Activated T-cell treated with anti-CD3 and anti-CD28 coated beads, Interleukin-2, amount 50 U/mL, for 4 hours (primary cell): Measurements from ENCODE around the gene EHD3. TPM values are rescaled to one million over a fixed set of nuclear protein-coding genes. Genes with fewer than 3 reads are reported as not detected.

Experiments
- ATAC-seq, 2 donors: fragments of 200-7000 bp; cut with Tn5 transposase; one replicate each; pipeline ENCODE4 v1.10.0; 2021
- DNase-seq: peaks from one replicate; pipeline ENCODE4 v3.0.0-alpha.2; 2020
- H3K27me3 Mint-ChIP-seq: one replicate; pipeline ENCODE4 v1.8.0; 2021; ENCODE audit warnings: low read depth, mixed read lengths
- H3K36me3 Mint-ChIP-seq: one replicate; pipeline ENCODE4 v1.8.0; 2022; ENCODE audit warnings: mixed read lengths; ENCODE audit not compliant: insufficient read depth
- H3K4me1 Mint-ChIP-seq: one replicate; pipeline ENCODE4 v1.8.0; 2021; ENCODE audit warnings: low read depth, mixed read lengths
- H3K4me3 Mint-ChIP-seq: one replicate; pipeline ENCODE4 v1.8.0; 2021; ENCODE audit warnings: mild to moderate bottlenecking, moderate library complexity, mixed read lengths
- H3K9me3 Mint-ChIP-seq: one replicate; pipeline ENCODE4 v1.8.0; 2021; ENCODE audit warnings: mixed read lengths
- total RNA-seq, 3 donors: library from RNA; stranded (reverse); gene quantifications; one replicate each; pipeline ENCODE4 v1.2.1, GENCODE V29; 2021

The EHD3 gene
- total RNA-seq, 3 donors from 2014 or later = 1.8 to 2.2 (median 2.2) TPM

- peaks cover 3% of the 10 kb centered on the region for H3K27me3 Mint-ChIP-seq
- H3K36me3 Mint-ChIP-seq = peaks cover 2% of the 10 kb centered on the region
- H3K4me3 Mint-ChIP-seq = no peak overlapping the region
- no peaks in the 10 kb centered on the region for H3K9me3 Mint-ChIP-seq
- no peaks in the 10 kb centered on the region for H3K4me1 Mint-ChIP-seq
- ATAC-seq (no peak), DNase-seq (no peak)
Observed at GRCh38 chr2:31202833-31203232, 31.1 kb upstream of the EHD3 start.

GRCh38 chr2:31203916-31204315 is 30.0 kb upstream of the EHD3 start:
- DNase-seq = no peak

GRCh38 chr2:31204783-31205182 is 29.2 kb upstream of the EHD3 start:
- ATAC-seq = no peak
- peaks cover 3% of the 10 kb centered on the region for H3K27me3 Mint-ChIP-seq

More at GRCh38 chr2:31203916-31204315, 30.0 kb upstream of the EHD3 start:
- H3K9me3 Mint-ChIP-seq = no peaks in the 10 kb centered on the region
- no peak for ATAC-seq
- H3K4me1 Mint-ChIP-seq = no peaks in the 10 kb centered on the region
- H3K36me3 Mint-ChIP-seq = peaks cover under 1% of the 10 kb centered on the region
- H3K4me3 Mint-ChIP-seq = no peak overlapping the region
- H3K27me3 Mint-ChIP-seq = peaks cover 3% of the 10 kb centered on the region

GRCh38 chr2:31205186-31205585 is 28.8 kb upstream of the EHD3 start:
- no peaks in the 10 kb centered on the region for H3K9me3 Mint-ChIP-seq
- peaks cover 3% of the 10 kb centered on the region for H3K27me3 Mint-ChIP-seq
- no peaks in the 10 kb centered on the region for H3K36me3 Mint-ChIP-seq
- H3K4me1 Mint-ChIP-seq = no peaks in the 10 kb centered on the region
- no peak overlapping the region for H3K4me3 Mint-ChIP-seq
- no peak for ATAC-seq
- DNase-seq = no peak

More at GRCh38 chr2:31204783-31205182, 29.2 kb upstream of the EHD3 start:
- Mint-ChIP-seq H3K4me1 (no peaks in the 10 kb centered on the region), H3K4me3 (no peak overlapping the region), H3K36me3 (no peaks in the 10 kb centered on the region), H3K9me3 (no peaks in the 10 kb centered on the region)
- no peak for DNase-seq

- Mint-ChIP-seq H3K36me3 (no peaks in the 10 kb centered on the region), H3K27me3 (peaks cover 3% of the 10 kb centered on the region), H3K4me3 (no peak overlapping the region), H3K9me3 (no peaks in the 10 kb centered on the region), H3K4me1 (no peaks in the 10 kb centered on the region)
- no peak for DNase-seq
- no peak for ATAC-seq
Observed at GRCh38 chr2:31205613-31206012, 28.3 kb upstream of the EHD3 start.

- ATAC-seq (no peak), DNase-seq (no peak)
- H3K9me3 Mint-ChIP-seq = no peaks in the 10 kb centered on the region
- peaks cover 3% of the 10 kb centered on the region for H3K27me3 Mint-ChIP-seq
- no peak overlapping the region for H3K4me3 Mint-ChIP-seq
- H3K4me1 Mint-ChIP-seq = no peaks in the 10 kb centered on the region
- H3K36me3 Mint-ChIP-seq = no peaks in the 10 kb centered on the region
Observed at GRCh38 chr2:31207790-31208189, 26.2 kb upstream of the EHD3 start.

DNA sequence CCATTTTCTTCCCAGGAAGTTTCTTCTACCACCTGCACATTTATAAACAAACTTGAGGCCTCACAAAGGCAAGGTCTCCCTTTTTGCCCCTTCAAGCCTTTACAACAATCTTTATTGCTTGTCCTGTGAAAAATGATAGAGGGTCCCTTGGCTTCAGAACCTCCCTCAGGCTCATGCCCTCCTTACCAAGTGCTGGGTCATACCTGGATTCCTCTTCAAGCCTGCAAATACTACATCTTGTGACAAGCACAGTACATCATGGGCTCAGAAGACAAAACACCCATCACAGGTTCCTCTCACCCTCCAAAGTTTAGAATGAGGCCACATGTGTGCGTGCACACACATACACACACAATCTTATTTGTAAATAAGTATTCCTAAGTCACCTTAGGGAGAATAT is 25.7 kb upstream of the EHD3 start:
- Mint-ChIP-seq H3K27me3 (peaks cover 3% of the 10 kb centered on the region), H3K4me3 (no peak overlapping the region), H3K9me3 (no peaks in the 10 kb centered on the region), H3K4me1 (no peaks in the 10 kb centered on the region), H3K36me3 (no peaks in the 10 kb centered on the region)
- DNase-seq (no peak), ATAC-seq (no peak)

DNA sequence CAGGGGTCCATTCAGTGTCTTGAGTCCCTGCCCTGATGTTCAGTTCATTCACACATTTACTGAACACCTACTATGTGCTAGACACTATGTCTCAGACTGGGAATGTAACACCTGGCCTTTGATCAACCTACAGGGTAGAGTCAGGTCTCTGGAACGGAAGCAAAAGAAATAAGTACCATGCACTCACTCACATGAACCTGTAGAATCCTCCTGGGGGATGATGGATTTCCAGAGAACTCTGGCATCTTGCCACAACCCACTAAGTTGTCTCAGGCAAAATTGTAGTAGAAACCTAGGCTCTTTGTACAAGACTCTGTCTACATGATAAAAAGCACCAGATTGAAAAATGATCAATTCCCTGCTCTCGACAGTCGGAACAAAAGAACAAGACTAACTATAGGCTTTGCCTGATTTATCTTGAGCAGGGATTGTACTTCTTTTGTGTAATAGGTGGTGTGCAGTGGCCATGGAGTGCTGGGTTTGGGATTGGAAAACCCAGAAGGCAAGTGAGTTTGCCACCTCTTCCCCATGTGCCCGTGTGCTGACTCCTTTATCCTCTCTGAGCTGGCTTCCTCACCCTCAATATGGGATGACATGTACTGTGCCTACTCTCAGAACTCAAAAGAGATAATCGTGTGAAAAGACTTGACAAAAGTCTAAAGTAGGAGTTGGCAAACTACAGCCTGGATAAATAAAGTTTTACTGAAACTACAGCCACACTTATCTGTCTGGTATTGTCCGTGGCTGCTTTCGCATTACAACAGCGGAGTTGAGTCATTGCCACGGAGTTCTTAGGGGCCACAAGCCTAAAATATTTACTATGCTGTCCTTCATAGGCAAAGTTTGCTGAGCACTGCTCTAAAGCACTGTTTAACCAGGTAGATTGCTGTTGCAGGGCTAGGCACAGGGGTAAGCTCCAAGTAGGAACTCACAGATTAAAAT is 21.0 kb upstream of the EHD3 start:
- no peak for DNase-seq
- no peak overlapping the region for H3K4me3 Mint-ChIP-seq
- no peak for ATAC-seq
- H3K4me1 Mint-ChIP-seq = peaks cover 6% of the 10 kb centered on the region
- H3K9me3 Mint-ChIP-seq = no peaks in the 10 kb centered on the region
- no peaks in the 10 kb centered on the region for H3K36me3 Mint-ChIP-seq
- no peaks in the 10 kb centered on the region for H3K27me3 Mint-ChIP-seq

GRCh38 chr2:31213601-31214443 is 20.1 kb upstream of the EHD3 start:
- H3K36me3 Mint-ChIP-seq = no peaks in the 10 kb centered on the region
- no peaks in the 10 kb centered on the region for H3K27me3 Mint-ChIP-seq
- DNase-seq = no peak
- H3K4me1 Mint-ChIP-seq = peaks cover 6% of the 10 kb centered on the region
- no peaks in the 10 kb centered on the region for H3K9me3 Mint-ChIP-seq
- ATAC-seq = no peak
- no peak overlapping the region for H3K4me3 Mint-ChIP-seq

DNA sequence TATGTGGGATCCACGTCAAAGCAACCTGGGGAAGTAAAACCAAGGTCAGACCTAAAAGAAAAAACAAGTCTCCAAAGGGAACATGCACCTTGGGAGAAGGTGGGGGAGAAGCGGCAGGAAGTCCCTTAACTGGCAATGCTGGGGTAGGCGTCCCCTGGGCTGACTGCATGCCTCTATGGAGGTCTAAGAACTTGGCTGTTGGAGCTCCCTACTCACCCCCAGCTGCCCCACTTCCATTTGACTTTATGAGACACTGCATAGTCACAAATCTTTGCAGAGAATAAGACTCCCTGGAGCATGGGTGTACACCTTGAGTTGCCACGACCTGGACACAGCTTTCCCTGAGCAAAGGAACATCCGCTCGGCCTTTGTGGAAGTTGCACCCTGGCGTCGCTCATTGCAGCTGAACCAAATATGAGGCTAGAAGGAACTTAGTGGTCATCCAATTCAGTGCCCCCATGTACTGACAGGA is 19.5 kb upstream of the EHD3 start:
- no peaks in the 10 kb centered on the region for H3K9me3 Mint-ChIP-seq
- H3K4me1 Mint-ChIP-seq = peaks cover 6% of the 10 kb centered on the region
- H3K4me3 Mint-ChIP-seq = no peak overlapping the region
- H3K27me3 Mint-ChIP-seq = no peaks in the 10 kb centered on the region
- DNase-seq = no peak
- ATAC-seq = no peak
- H3K36me3 Mint-ChIP-seq = no peaks in the 10 kb centered on the region

GRCh38 chr2:31216734-31217133 is 17.2 kb upstream of the EHD3 start:
- no peaks in the 10 kb centered on the region for H3K9me3 Mint-ChIP-seq
- H3K36me3 Mint-ChIP-seq = no peaks in the 10 kb centered on the region
- peaks cover 9% of the 10 kb centered on the region for H3K4me1 Mint-ChIP-seq
- peaks cover 6% of the 10 kb centered on the region for H3K27me3 Mint-ChIP-seq
- H3K4me3 Mint-ChIP-seq = no peak overlapping the region
- ATAC-seq = no peak
- DNase-seq = no peak

- peaks cover 9% of the 10 kb centered on the region for H3K4me1 Mint-ChIP-seq
- no peak within 1 kb of the TSS for H3K4me3 Mint-ChIP-seq
- H3K9me3 Mint-ChIP-seq = no peaks in the 10 kb centered on the region
- H3K27me3 Mint-ChIP-seq = peaks cover 12% of the 10 kb centered on the region
- DNase-seq = no peak
- no peaks in the 10 kb centered on the region for H3K36me3 Mint-ChIP-seq
- ATAC-seq = peak in 1 of 2 donors; percentile 21
Observed at GRCh38 chr2:31217465-31218200, 16.3 kb upstream of the EHD3 start, which contains the start of gene CAPN14. Gene CAPN14 (minus strand): TSS chr2:31217515. CDS start chr2:31205447, 12,068 bp downstream.

DNA sequence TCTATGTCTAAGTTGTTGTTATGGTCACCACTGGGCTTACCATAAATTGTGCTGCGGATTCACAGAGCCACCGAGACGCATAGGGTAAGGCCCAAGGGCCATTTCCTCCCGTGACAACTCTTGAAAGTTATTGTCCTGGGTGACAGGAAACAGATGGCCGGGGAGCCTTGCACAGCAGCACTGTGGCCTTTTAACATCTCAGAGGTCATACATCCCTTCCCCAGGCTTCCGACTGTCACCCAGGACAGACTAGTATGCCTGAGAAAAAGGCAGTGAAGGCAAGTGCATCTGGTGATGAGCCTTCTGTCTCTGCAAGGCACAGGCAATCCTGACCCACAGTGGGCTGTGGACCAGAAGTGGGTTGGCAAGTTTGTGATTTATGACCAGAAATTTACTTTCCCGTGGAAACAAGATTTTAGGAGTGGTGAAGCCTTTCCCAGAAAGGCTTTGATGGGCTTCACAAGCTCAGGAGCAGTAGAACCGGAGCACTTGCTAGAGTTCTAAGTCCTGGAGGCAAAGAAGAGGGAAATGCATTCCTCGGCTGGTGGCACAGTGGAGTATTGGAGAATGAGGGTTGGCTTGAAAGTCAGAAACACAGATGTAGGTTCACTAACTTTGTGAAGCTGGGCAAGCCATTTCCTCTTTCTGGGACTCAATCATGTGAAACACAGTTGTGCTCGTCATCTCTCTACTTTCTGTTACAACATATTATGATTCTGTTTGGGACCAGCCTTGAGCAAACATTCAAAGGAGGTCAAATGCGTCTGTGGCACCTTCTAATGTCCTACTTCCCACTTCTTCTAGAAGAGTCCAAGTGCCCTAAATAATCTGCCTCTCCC is 14.6 kb upstream of the EHD3 start:
- peaks cover 23% of the 10 kb centered on the region for H3K27me3 Mint-ChIP-seq
- peaks cover 6% of the 10 kb centered on the region for H3K4me1 Mint-ChIP-seq
- no peak for ATAC-seq

More for the DNA sequence above, 14.6 kb upstream of the EHD3 start:
- H3K36me3 Mint-ChIP-seq = no peaks in the 10 kb centered on the region
- H3K9me3 Mint-ChIP-seq = no peaks in the 10 kb centered on the region
- no peak for DNase-seq
- no peak overlapping the region for H3K4me3 Mint-ChIP-seq
